Retinal pigment epithelial cell (primary cell): Measurements from ENCODE around the gene EDDM13.
"Not testable (repeated sequence)": the region's sequence is repeated elsewhere in the genome, so short reads cannot be mapped to it uniquely, and the experiment has no call there.

Experiments used
- DNase-seq: peaks from one replicate; pipeline ENCODE4 v3.0.0-alpha.2; 2010; ENCODE audit warnings: low read depth
- H3K4me3 ChIP-seq: 2 replicates; pipeline ENCODE4 v1.5.1; 2011; ENCODE audit warnings: mild to moderate bottlenecking, low read length, control low read depth, moderate library complexity
- CTCF ChIP-seq: conservative IDR thresholded peaks from 2 replicates; pipeline ENCODE4 v1.5.1; 2011; ENCODE audit warnings: low read depth, low read length, control low read depth, inconsistent platforms

EDDM13 gene

GRCh38 chr19:56321254-56321988 is 48.9 kb downstream of the EDDM13 start:
- H3K4me3 ChIP-seq = no peak overlapping the region
- no peak for TF ChIP-seq CTCF
- no peak for DNase-seq

DNA sequence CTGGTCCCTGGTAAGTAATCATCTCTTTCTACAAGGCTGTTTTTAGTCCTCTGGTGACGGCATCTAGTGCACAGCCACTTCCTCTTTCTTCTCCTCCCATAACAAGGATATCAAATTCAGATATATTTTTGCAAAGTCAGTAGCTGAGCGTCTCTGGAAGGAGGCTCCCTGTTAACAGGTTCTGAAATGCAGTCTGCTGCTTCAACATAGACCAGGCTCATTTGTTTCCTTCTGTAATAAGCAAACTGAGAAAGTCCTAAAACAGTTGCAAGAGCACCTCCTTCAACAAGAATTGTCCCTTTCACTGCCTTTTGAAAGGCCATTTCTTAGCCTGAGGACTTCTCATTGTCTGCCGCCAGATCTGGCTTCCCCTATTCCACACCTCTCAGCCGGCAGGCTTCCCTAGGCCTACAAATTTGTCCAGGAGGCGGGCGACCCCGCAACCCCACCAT is 49.5 kb downstream of the EDDM13 start:
- no peak overlapping the region for H3K4me3 ChIP-seq
- no peak for TF ChIP-seq CTCF
- no peak for DNase-seq

DNA sequence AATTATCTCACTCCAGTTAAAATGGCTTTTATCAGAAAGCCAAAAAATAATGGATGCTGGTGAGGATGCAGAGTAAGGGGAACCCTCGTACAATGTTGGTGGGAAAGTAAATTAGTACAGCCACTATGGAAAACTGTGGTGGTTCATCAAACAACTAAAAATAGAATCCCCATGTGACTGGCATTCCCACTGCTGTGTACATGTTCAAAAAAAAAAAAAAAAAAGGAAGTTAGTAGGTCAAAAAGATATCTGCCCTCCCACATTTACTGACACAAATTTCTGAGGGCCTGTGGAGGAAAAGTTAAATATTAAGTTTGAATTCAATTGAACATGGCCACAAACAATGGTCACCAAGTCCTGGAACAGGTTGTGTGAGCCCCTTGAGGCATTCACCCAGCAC is 51.9 kb downstream of the EDDM13 start:
- no peak overlapping the region for H3K4me3 ChIP-seq
- no peak for DNase-seq

GRCh38 chr19:56332695-56333094 is 60.1 kb downstream of the EDDM13 start:
- TF ChIP-seq CTCF = no peak

More for the DNA sequence above, 51.9 kb downstream of the EDDM13 start:
- TF ChIP-seq CTCF = no peak

GRCh38 chr19:56333506-56333905 is 61.0 kb downstream of the EDDM13 start:
- DNase-seq = peak; percentile 15
- peak; percentile 79 for TF ChIP-seq CTCF
- H3K4me3 ChIP-seq = no peak overlapping the region

More at GRCh38 chr19:56332695-56333094, 60.1 kb downstream of the EDDM13 start:
- H3K4me3 ChIP-seq = no peak overlapping the region
- DNase-seq = no peak

- DNase-seq = not testable (repeated sequence)
These were observed 62.8 kb downstream of the EDDM13 start for GRCh38 chr19:56335371-56335770.

GRCh38 chr19:56337077-56337476 is 64.5 kb downstream of the EDDM13 start:
- not testable (repeated sequence) for DNase-seq, H3K4me3 ChIP-seq

More at GRCh38 chr19:56335371-56335770, 62.8 kb downstream of the EDDM13 start:
- H3K4me3 ChIP-seq = not testable (repeated sequence)

- H3K4me3 ChIP-seq, DNase-seq: not testable (repeated sequence)
These were observed 66.5 kb downstream of the EDDM13 start for GRCh38 chr19:56339031-56339430.

DNA sequence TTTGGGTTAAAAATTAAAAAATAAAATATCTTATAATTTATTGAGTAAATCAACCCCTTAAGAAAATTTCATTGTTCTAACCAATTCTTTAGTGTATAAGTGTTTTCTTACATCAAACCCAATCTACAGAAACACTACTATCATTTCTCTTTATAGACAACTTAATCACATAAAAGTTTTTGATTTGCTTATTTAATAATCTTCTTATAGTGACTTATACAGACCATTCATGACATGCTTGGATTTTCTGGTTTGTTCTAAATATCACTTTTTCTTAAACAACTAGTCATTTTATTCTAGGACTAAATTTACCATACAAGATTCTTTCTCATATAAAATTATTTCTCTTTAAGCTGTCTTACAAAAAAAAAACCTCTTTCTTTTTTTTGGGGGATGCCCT is 69.4 kb downstream of the EDDM13 start:
- no peak for DNase-seq
- no peak for TF ChIP-seq CTCF
- no peak overlapping the region for H3K4me3 ChIP-seq
